Ascending aorta (tissue), 2 donors: ENCODE results near the gene ZNF581. TPM values are rescaled to one million over a fixed set of nuclear protein-coding genes. Genes with fewer than 3 reads are reported as not detected.
A peak's percentile ranks its signal among the peaks of the same experiment; 100 is the strongest.

Experiments
- DNase-seq, 2 donors: peaks; one replicate each; pipeline ENCODE4 v3.0.0-alpha.2; 2019; ENCODE audit warnings: low spot score in 2 of 2
- H3K27ac ChIP-seq, 2 donors: fragments of 200-600 bp; sonication (generic); one replicate each; pipeline ENCODE4 v1.5.1; 2016 to 2017; ENCODE audit warnings: mild to moderate bottlenecking in 1 of 2
- H3K27me3 ChIP-seq: fragments of 200-600 bp; sonication (generic); one replicate; pipeline ENCODE4 v1.5.1; 2017
- H3K36me3 ChIP-seq, 2 donors: fragments of 200-600 bp; sonication (generic); one replicate each; pipeline ENCODE4 v1.5.1; 2016
- H3K4me1 ChIP-seq, 2 donors: fragments of 200-600 bp; sonication (generic); one replicate each; pipeline ENCODE4 v1.5.1; 2016 to 2017; ENCODE audit warnings: mild to moderate bottlenecking in 1 of 2
- H3K4me3 ChIP-seq, 2 donors: fragments of 200-600 bp; sonication (generic); one replicate each; pipeline ENCODE4 v1.5.1; 2016 to 2017; ENCODE audit warnings: mild to moderate bottlenecking in 1 of 2
- H3K9me3 ChIP-seq, 2 donors: fragments of 200-600 bp; sonication (generic); one replicate each; pipeline ENCODE4 v1.5.1; 2016
- CTCF ChIP-seq, 3 experiments: fragments of 200-600 bp in 2 of 3; fragments of 450-650 bp in 1 of 3; sonication (generic) in 2 of 3; IDR thresholded peaks; one replicate each; pipeline ENCODE4 v1.5.1; 2016 to 2019; ENCODE audit warnings: antibody characterized with exemption in 3 of 3, mild to moderate bottlenecking in 1 of 3, moderate library complexity in 1 of 3
- intact Hi-C: fragments of 100-400 bp; cut with DNase I; formaldehyde crosslinking; loops from one replicate; pipeline ENCODE4 v1.15.1; 2023
- total RNA-seq: library from RNA; depleted of rRNA; stranded (reverse); fragments of >200 nt; gene quantifications from one replicate; pipeline ENCODE4 v1.1.0, GENCODE V29; 2016

The ZNF581 gene
- total RNA-seq, 1 donor from 2014 or later: 12.1 TPM

DNA sequence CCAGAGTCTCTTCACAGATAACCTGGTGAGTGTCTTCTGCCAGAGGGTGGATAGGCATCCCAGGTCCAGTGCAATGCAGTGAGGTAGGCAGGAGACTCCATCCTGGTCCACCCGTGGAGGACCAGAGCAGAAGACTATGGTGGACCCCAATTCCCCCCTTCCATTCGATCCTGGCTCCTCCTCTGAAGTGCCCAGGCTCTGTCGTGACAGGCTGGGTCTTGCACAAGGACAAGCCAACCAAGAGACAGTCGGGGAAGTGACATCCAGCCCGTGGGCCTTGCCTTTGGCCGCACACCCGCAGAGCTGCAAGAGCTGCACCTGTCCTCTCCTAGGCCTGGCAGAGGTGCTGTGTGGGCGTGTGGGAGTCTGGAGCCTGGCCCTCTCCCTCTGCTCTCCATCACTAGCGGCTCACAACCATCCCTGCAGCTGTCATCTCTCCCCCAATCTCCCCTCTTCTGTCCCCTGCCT lies 22.2 kb upstream of the ZNF581 start:
- DNase-seq: no peak
- Histone ChIP-seq H3K27ac (no peak overlapping the region), H3K27me3 (no peaks in the 10 kb centered on the region), H3K4me1 (peaks cover 0 to 5% of the 10 kb centered on the region in 2 donors), H3K9me3 (no peaks in the 10 kb centered on the region), H3K36me3 (peaks cover 16 to 31% of the 10 kb centered on the region in 2 donors), H3K4me3 (no peak overlapping the region)
- no peak for TF ChIP-seq CTCF (IDR thresholded peaks at IDR 0.05)
- intact Hi-C loops: loop anchor here (5.0 kb wide), 1 partner anchor 159 kb away; the partner anchor contains the start of genes C19orf85 and ISOC2

DNA sequence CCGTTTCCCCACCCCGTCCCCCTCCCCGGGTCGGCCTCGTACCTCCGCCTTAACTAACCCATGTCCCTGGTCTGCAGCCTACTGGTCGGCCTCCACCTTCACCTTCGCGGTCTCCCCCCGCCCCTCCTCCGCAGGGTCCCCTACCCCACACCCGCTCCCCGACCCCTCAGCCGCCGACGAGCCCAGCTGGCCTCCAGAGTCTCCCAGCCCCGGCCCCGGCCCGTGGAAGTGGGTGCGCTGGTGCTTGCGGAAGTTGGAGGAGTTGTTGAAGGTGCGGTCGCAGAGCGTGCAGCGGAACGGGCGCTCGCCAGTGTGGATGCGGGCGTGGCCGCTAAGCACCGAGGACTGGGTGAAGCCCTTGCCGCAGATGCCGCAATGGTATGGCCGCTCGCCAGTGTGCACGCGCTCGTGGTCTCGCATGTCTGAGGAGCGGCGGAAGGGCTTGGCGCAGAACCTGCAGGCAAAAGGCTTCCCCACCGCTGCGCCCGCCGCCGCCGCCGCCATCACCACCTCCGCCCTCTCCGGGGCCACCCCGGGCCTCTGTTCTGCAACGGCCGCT lies 21.7 kb upstream of the ZNF581 start:
- no peak for DNase-seq

GRCh38 chr19:55622242-55622969 lies 21.0 kb upstream of the ZNF581 start:
- Histone ChIP-seq H3K4me3 (no peak overlapping the region), H3K9me3 (no peaks in the 10 kb centered on the region), H3K4me1 (peaks cover 0 to 5% of the 10 kb centered on the region in 2 donors), H3K36me3 (peaks cover 6 to 19% of the 10 kb centered on the region in 2 donors), H3K27ac (no peak overlapping the region), H3K27me3 (no peaks in the 10 kb centered on the region)
- intact Hi-C loops: loop anchor here (5.0 kb wide), 1 partner anchor 160 kb away; the partner anchor contains the start of genes C19orf85 and ISOC2
- DNase-seq: no peak
- no peak for TF ChIP-seq CTCF (IDR thresholded peaks at IDR 0.05)

More for the DNA sequence above, 21.7 kb upstream of the ZNF581 start:
- peaks cover 0 to 5% of the 10 kb centered on the region in 2 donors for H3K4me1 ChIP-seq
- H3K9me3 ChIP-seq: no peaks in the 10 kb centered on the region
- no peaks in the 10 kb centered on the region for H3K27me3 ChIP-seq
- no peak overlapping the region for H3K27ac ChIP-seq
- intact Hi-C loops: loop anchor here (5.0 kb wide), 1 partner anchor 159 kb away; the partner anchor contains the start of genes C19orf85 and ISOC2
- no peak overlapping the region for H3K4me3 ChIP-seq
- TF ChIP-seq CTCF (IDR thresholded peaks at IDR 0.05): no peak
- peaks cover 12 to 26% of the 10 kb centered on the region in 2 donors for H3K36me3 ChIP-seq

DNA sequence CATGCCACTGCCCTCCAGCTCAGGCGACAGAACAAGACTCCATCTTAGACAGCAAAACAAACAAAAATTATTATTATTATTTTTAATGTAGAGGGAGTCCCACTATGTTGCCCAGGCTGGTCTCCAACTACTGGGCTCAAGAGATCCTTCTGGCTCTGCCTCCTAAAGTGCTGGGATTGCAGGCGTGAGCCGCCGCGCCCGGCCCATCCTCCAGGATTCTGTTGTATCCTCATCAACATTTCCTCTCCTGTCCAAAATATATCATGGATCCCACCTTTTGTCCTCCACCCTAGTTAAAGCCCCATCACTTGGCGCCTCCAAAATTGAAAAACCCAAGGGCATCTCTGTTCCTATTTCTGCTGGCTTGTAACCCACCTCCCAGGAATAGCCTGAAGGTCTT lies 20.3 kb upstream of the ZNF581 start:
- TF ChIP-seq CTCF (IDR thresholded peaks at IDR 0.05): no peak
- no peaks in the 10 kb centered on the region for H3K27me3 ChIP-seq
- H3K4me1 ChIP-seq: peaks cover 0 to 5% of the 10 kb centered on the region in 2 donors
- H3K4me3 ChIP-seq: no peak overlapping the region
- no peak for DNase-seq
- peak overlapping the region in 1 of 2 donors; percentile 97 for H3K27ac ChIP-seq
- H3K9me3 ChIP-seq: no peaks in the 10 kb centered on the region
- H3K36me3 ChIP-seq: peaks cover 3 to 12% of the 10 kb centered on the region in 2 donors
- intact Hi-C loops: loop anchor here (5.0 kb wide), 1 partner anchor 161 kb away; the partner anchor contains the start of genes C19orf85 and ISOC2

GRCh38 chr19:55623561-55623960 lies 19.9 kb upstream of the ZNF581 start:
- no peak for TF ChIP-seq CTCF (IDR thresholded peaks at IDR 0.05)
- Histone ChIP-seq H3K27ac (peak overlapping the region; percentile 96 to 97), H3K27me3 (no peaks in the 10 kb centered on the region), H3K4me1 (peaks cover 0 to 5% of the 10 kb centered on the region in 2 donors), H3K4me3 (no peak overlapping the region), H3K36me3 (peaks cover 3 to 12% of the 10 kb centered on the region in 2 donors), H3K9me3 (no peaks in the 10 kb centered on the region)
- intact Hi-C loops: loop anchor here (5.0 kb wide), 1 partner anchor 161 kb away; the partner anchor contains the start of genes C19orf85 and ISOC2
- no peak for DNase-seq
